Hepatocyte (in vitro differentiated cells): ENCODE measurements around the gene GPR15. TPM values are rescaled to one million over a fixed set of nuclear protein-coding genes. Genes with fewer than 3 reads are reported as not detected.

ENCODE experiments used
- DNase-seq: peaks from one replicate; pipeline ENCODE4 v3.0.0-alpha.2; 2016; ENCODE audit warnings: low spot score
- H2AFZ ChIP-seq: fragments of 200-600 bp; sonication (generic); 2 replicates; pipeline ENCODE4 v1.6.0; 2016; ENCODE audit warnings: antibody characterized with exemption, mild to moderate bottlenecking
- H3K27ac ChIP-seq: fragments of 200-600 bp; sonication (generic); 2 replicates; pipeline ENCODE4 v1.5.1; 2016; ENCODE audit warnings: mild to moderate bottlenecking
- H3K27me3 ChIP-seq: fragments of 200-600 bp; sonication (generic); 2 replicates; pipeline ENCODE4 v1.6.1; 2016
- H3K36me3 ChIP-seq: fragments of 200-600 bp; sonication (generic); replicated peaks from 2 replicates; pipeline ENCODE4 v1.5.1; 2016; ENCODE audit warnings: low read depth; ENCODE audit not compliant: insufficient read depth
- H3K4me1 ChIP-seq: fragments of 200-600 bp; sonication (generic); 2 replicates; pipeline ENCODE4 v1.5.1; 2016; ENCODE audit warnings: mild to moderate bottlenecking, moderate library complexity; ENCODE audit not compliant: insufficient read depth
- H3K4me2 ChIP-seq: fragments of 200-600 bp; sonication (generic); 2 replicates; pipeline ENCODE4 v1.6.0; 2016
- H3K4me3 ChIP-seq: fragments of 200-600 bp; sonication (generic); 2 replicates; pipeline ENCODE4 v1.5.1; 2016; ENCODE audit warnings: mild to moderate bottlenecking
- H3K79me2 ChIP-seq: fragments of 200-600 bp; sonication (generic); 2 replicates; pipeline ENCODE4 v1.6.0; 2017; ENCODE audit warnings: mild to moderate bottlenecking
- H3K9me2 ChIP-seq: fragments of 200-600 bp; sonication (generic); replicated peaks from 2 replicates; pipeline ENCODE4 v1.6.0; 2017; ENCODE audit warnings: mild to moderate bottlenecking; ENCODE audit not compliant: insufficient read depth
- H3K9me3 ChIP-seq: fragments of 200-600 bp; sonication (generic); 2 replicates; pipeline ENCODE4 v1.5.1; 2016; ENCODE audit warnings: low read depth, mild to moderate bottlenecking
- H4K20me1 ChIP-seq: fragments of 200-600 bp; sonication (generic); 2 replicates; pipeline ENCODE4 v1.6.0; 2016; ENCODE audit warnings: mild to moderate bottlenecking; ENCODE audit not compliant: insufficient read depth, poor library complexity, severe bottlenecking
- CTCF ChIP-seq: fragments of 200-600 bp; sonication (generic); IDR thresholded peaks from 2 replicates; pipeline ENCODE4 v1.5.1; 2016; ENCODE audit warnings: antibody characterized with exemption, mild to moderate bottlenecking; ENCODE audit not compliant: poor library complexity
- EZH2 ChIP-seq: fragments of 200-600 bp; sonication (generic); IDR thresholded peaks from 2 replicates; pipeline ENCODE4 v1.6.1; 2016; ENCODE audit warnings: antibody characterized with exemption, mild to moderate bottlenecking, borderline replicate concordance
- EZH2phosphoT487 ChIP-seq: fragments of 200-600 bp; sonication (generic); IDR thresholded peaks from one replicate; pipeline ENCODE4 v1.6.1; 2018; ENCODE audit warnings: antibody characterized with exemption, mild to moderate bottlenecking, low read depth, moderate library complexity; ENCODE audit not compliant: unreplicated experiment, severe bottlenecking
- WGBS: methylation state at CpG from one replicate; pipeline ENCODE4 v1.1.6; 2016; ENCODE audit warnings: low lambda C conversion rate; ENCODE audit errors: missing lambda C conversion rate; 5-methylcytosine and 5-hydroxymethylcytosine counted together
- polyA plus RNA-seq: library from polyadenylated mRNA; unstranded; fragments of >200 nt; fragmentation: Nextera tagmentation; extraction: Ambion mirVana; gene quantifications from 2 replicates; pipeline ENCODE4 v1.2.1, GENCODE V29; 2016
- small RNA-seq: library from RNA; depleted of rRNA; stranded (forward); fragments of <200 nt; gene quantifications from one replicate; pipeline ENCODE3, GENCODE V24; 2014
- total RNA-seq: library from RNA; depleted of rRNA; stranded (reverse); fragments of >200 nt; gene quantifications from 2 replicates; pipeline ENCODE4 v1.2.3, GENCODE V29; 2014

GPR15 gene
- total and polyA plus RNA-seq, 2 experiments from 2014 or later = not detected

GRCh38 chr3:98583766-98584165 lies 52.0 kb downstream of the GPR15 start:
- Histone ChIP-seq H3K4me3 (no peak overlapping the region), H3K9me2 (no peaks in the 10 kb centered on the region), H3K36me3 (no peaks in the 10 kb centered on the region), H2AFZ (no peak overlapping the region), H3K4me2 (no peak overlapping the region), H3K9me3 (no peaks in the 10 kb centered on the region), H4K20me1 (no peaks in the 10 kb centered on the region), H3K27me3 (no peaks in the 10 kb centered on the region), H3K27ac (no peak overlapping the region), H3K79me2 (no peaks in the 10 kb centered on the region), H3K4me1 (peaks cover 3% of the 10 kb centered on the region)
- 81% methylated on average over 4 of the region's 4 CpGs for WGBS
- TF ChIP-seq EZH2phosphoT487 (no peak), EZH2 (no peak), CTCF (no peak)
- DNase-seq = no peak

Small RNAs within 50 kb of the gene (small RNA-seq; reads per million reads assigned to genes)
- gene RPL38P4 = not detected

Other genes starting within 250 kb of the GPR15 start
- gene OR5H2, start 249.5 kb upstream of the GPR15 start, total RNA-seq = not detected in 2 replicates
- not detected in 2 replicates for gene OR5H2, start 249.5 kb upstream of the GPR15 start, polyA plus RNA-seq
- gene OR5K4, start 178.1 kb upstream of the GPR15 start, total RNA-seq = not detected in 2 replicates
- not detected in 2 replicates for gene OR5K4, start 178.1 kb upstream of the GPR15 start, polyA plus RNA-seq
- gene OR5K3, start 141.3 kb upstream of the GPR15 start, total RNA-seq = not detected in 2 replicates
- gene OR5K3, start 141.3 kb upstream of the GPR15 start, polyA plus RNA-seq = not detected in 2 replicates
- not detected in 2 replicates for gene OR5K1, start 68.8 kb upstream of the GPR15 start, total RNA-seq
- gene OR5K1, start 68.8 kb upstream of the GPR15 start, polyA plus RNA-seq = not detected in 2 replicates
- not detected in 2 replicates for gene OR5K2, start 34.3 kb upstream of the GPR15 start, total RNA-seq
- not detected in 2 replicates for gene OR5K2, start 34.3 kb upstream of the GPR15 start, polyA plus RNA-seq
- gene CLDND1, start 9.1 kb upstream of the GPR15 start, total RNA-seq = 89.2 and 105 TPM in 2 replicates
- gene CLDND1, start 9.1 kb upstream of the GPR15 start, polyA plus RNA-seq = 70.1 and 84.8 TPM in 2 replicates
- gene CPOX, start 61.6 kb downstream of the GPR15 start, total RNA-seq = 18.6 and 30.1 TPM in 2 replicates
- gene CPOX, start 61.6 kb downstream of the GPR15 start, polyA plus RNA-seq = 12.3 and 14.3 TPM in 2 replicates
- gene ST3GAL6, start 231.4 kb downstream of the GPR15 start, total RNA-seq = 15.0 and 16.1 TPM in 2 replicates
- 9.6 and 13.1 TPM in 2 replicates for gene ST3GAL6, start 231.4 kb downstream of the GPR15 start, polyA plus RNA-seq